Measurements from ENCODE around the gene A4GNT. TPM values are rescaled to one million over a fixed set of nuclear protein-coding genes. Genes with fewer than 3 reads are reported as not detected.

A4GNT gene
- total and polyA plus RNA-seq, 2 of the 8 experiments (the other 6 are each of a cell fraction or from before 2014, with no cell fraction given), result not detected

GRCh38 chr3:138119423-138119766, 12.8 kb downstream of the A4GNT start:
- 75% methylated on average over 4 of the region's 4 CpGs; no CpG with 5 or more reads in 1 of the 2 experiments for WGBS, 2 experiments (ENCODE audit: extremely low coverage in 1 of 2, insufficient coverage in 1 of 2, insufficient read length in 1 of 2, insufficient replicate concordance in 2 of 2, low coverage in 1 of 2, low lambda C conversion rate in 2 of 2, missing lambda C conversion rate in 1 of 2)
- no peak overlapping the region for H4K5ac ChIP-seq (ENCODE audit: insufficient read length, low read depth, low read length)
- H3K4ac ChIP-seq (replicated peaks; ENCODE audit: insufficient read length, low read depth, low read length), result no peak overlapping the region
- DNase-seq (ENCODE audit: low read depth in 1 of 2, low spot score in 2 of 2), result no peak
- no peak overlapping the region for H2BK20ac ChIP-seq (ENCODE audit: low read length)
- POLR2A ChIA-PET (ENCODE audit: partially characterized antibody), result interaction anchor here (0.6 to 1.5 kb wide), 2 partner anchors 67 to 157 kb away, joined by 3 to 4 read pairs; no protein-coding TSS in a partner anchor
- no peak overlapping the region for H2AK5ac ChIP-seq (ENCODE audit: low read depth, low read length)
- H2BK5ac ChIP-seq (ENCODE audit: low read depth, low read length), result no peak overlapping the region
- no peak overlapping the region for H3K14ac ChIP-seq (ENCODE audit: insufficient read length)
- H3K9me3 ChIP-seq (ENCODE audit: insufficient read depth in 2 of 2, low read depth in 1 of 2, low read length in 1 of 2), result peaks cover 0 to 9% of the 10 kb centered on the region in 2 experiments; a peak in 1 of 4 replicates
- no peak overlapping the region for H3K56ac ChIP-seq (replicated peaks; ENCODE audit: insufficient read length, low read depth, low read length)
- no peaks in the 10 kb centered on the region for H3K79me1 ChIP-seq (ENCODE audit: low read depth, low read length)
- no peak overlapping the region for H3K27ac ChIP-seq (ENCODE audit: low read depth, low read length)
- peaks cover 9% of the 10 kb centered on the region for H3K23me2 ChIP-seq (ENCODE audit: low read depth, low read length)
- no peak overlapping the region for H3K4me3 ChIP-seq (ENCODE audit: extremely low read depth in 1 of 4, insufficient read depth in 2 of 4, low read depth in 3 of 4, low read length in 4 of 4)
- H4K20me1 ChIP-seq (replicated peaks in 1 of 2; ENCODE audit: control insufficient read depth in 1 of 2, insufficient read depth in 2 of 2, low read length in 2 of 2), result no peaks in the 10 kb centered on the region
- H3K9ac ChIP-seq (replicated peaks in 1 of 4; ENCODE audit: extremely low read depth in 1 of 4, low read depth in 3 of 4, low read length in 3 of 4), result no peak overlapping the region
- CTCF ChIA-PET (ENCODE audit: partially characterized antibody), result interaction anchor here (0.6 to 8.2 kb wide), 18 partner anchors 8 to 115 kb away, joined by 3 to 232 read pairs (median 4); no protein-coding TSS in a partner anchor
- H2BK15ac ChIP-seq (ENCODE audit: low read length), result no peak overlapping the region
- H3K23ac ChIP-seq (ENCODE audit: insufficient read length), result no peak overlapping the region
- no peak overlapping the region; a peak in 1 of 4 replicates for H3K4me2 ChIP-seq (ENCODE audit: insufficient read depth in 1 of 2, low read depth in 2 of 2, low read length in 2 of 2)
- H3K18ac ChIP-seq (ENCODE audit: extremely low read depth, low read length), result no peak overlapping the region
- H4K8ac ChIP-seq (ENCODE audit: extremely low read depth, insufficient read depth, low read length), result no peak overlapping the region
- no peak overlapping the region for H2BK12ac ChIP-seq (ENCODE audit: low read depth, low read length)
- H2BK120ac ChIP-seq (replicated peaks; ENCODE audit: low read depth, low read length), result no peak overlapping the region
- H3K79me2 ChIP-seq (ENCODE audit: control insufficient read depth in 1 of 2, insufficient read depth in 2 of 2, low read length in 2 of 2), result no peaks in the 10 kb centered on the region
- H3K4me1 ChIP-seq (replicated peaks in 1 of 4; ENCODE audit: control insufficient read depth in 3 of 4, insufficient read depth in 4 of 4, low read length in 3 of 4), result peaks cover 0 to 4% (median 2%) of the 10 kb centered on the region in 4 experiments; a peak in 3 of 7 replicates
- H4K91ac ChIP-seq (replicated peaks; ENCODE audit: insufficient read length, low read length), result no peak overlapping the region
- H3K36me3 ChIP-seq (ENCODE audit: control insufficient read depth in 2 of 4, insufficient read depth in 4 of 4, low read length in 3 of 4), result no peaks in the 10 kb centered on the region
- no peaks in the 10 kb centered on the region for H3K27me3 ChIP-seq (replicated peaks in 1 of 4; ENCODE audit: control insufficient read depth in 3 of 4, extremely low read depth in 1 of 4, insufficient read depth in 3 of 4, low read length in 3 of 4)
- FAIRE-seq, result no peak
- no peak overlapping the region for H2AFZ ChIP-seq (ENCODE audit: low read length)
- TF ChIP-seq TCF12 (IDR thresholded peaks at IDR 0.05; ENCODE audit: low read depth, low read length), result no peak
- TF ChIP-seq E2F6 (IDR thresholded peaks at IDR 0.05), result no peak

All from H1 (cell line).